ENCODE measurements around the gene AMOT.

Gene AMOT

GRCh38 chrX:112800971-112801775, 39.5 kb downstream of the AMOT start:
- TF ChIP-seq CTCF (IDR thresholded peaks at IDR 0.05; ENCODE audit: low read depth, low read length): no peak
- DNase-seq (ENCODE audit: extremely low read depth, low read depth): no peak

- no peak for DNase-seq (ENCODE audit: extremely low read depth, low read depth)
- no peak for TF ChIP-seq CTCF (IDR thresholded peaks at IDR 0.05; ENCODE audit: low read depth, low read length)
These were observed 41.2 kb downstream of the AMOT start for GRCh38 chrX:112799425-112799824.

- TF ChIP-seq CTCF (IDR thresholded peaks at IDR 0.05; ENCODE audit: low read depth, low read length): no peak
- no peak for DNase-seq (ENCODE audit: extremely low read depth, low read depth)
These were observed 41.9 kb downstream of the AMOT start for GRCh38 chrX:112798736-112799135.

GRCh38 chrX:112789931-112790330, 50.7 kb downstream of the AMOT start:
- DNase-seq (ENCODE audit: extremely low read depth, low read depth): no peak
- no peak for TF ChIP-seq CTCF (IDR thresholded peaks at IDR 0.05; ENCODE audit: low read depth, low read length)

- DNase-seq (ENCODE audit: extremely low read depth, low read depth): no peak
- TF ChIP-seq CTCF (IDR thresholded peaks at IDR 0.05; ENCODE audit: low read depth, low read length): no peak
These were observed 54.6 kb downstream of the AMOT start for GRCh38 chrX:112786076-112786475.

GRCh38 chrX:112785344-112785743, 55.3 kb downstream of the AMOT start:
- no peak for DNase-seq (ENCODE audit: extremely low read depth, low read depth)
- no peak for TF ChIP-seq CTCF (IDR thresholded peaks at IDR 0.05; ENCODE audit: low read depth, low read length)

GRCh38 chrX:112784692-112785091, 55.9 kb downstream of the AMOT start:
- no peak for DNase-seq (ENCODE audit: extremely low read depth, low read depth)
- no peak for TF ChIP-seq CTCF (IDR thresholded peaks at IDR 0.05; ENCODE audit: low read depth, low read length)
